Esophagus squamous epithelium (tissue), 5 donors: Measurements from ENCODE around the gene MCTP2. TPM values are rescaled to one million over a fixed set of nuclear protein-coding genes. Genes with fewer than 3 reads are reported as not detected.

Experiments used
- DNase-seq: peaks from one replicate; lab custom pipeline; 2025; lab: John Stamatoyannopoulos, UW
- H3K27ac ChIP-seq, 4 donors: fragments of 200-600 bp; sonication (generic); one replicate each; pipeline ENCODE4 v1.5.1; 2016 to 2019; ENCODE audit warnings: mild to moderate bottlenecking in 1 of 4
- H3K27me3 ChIP-seq, 4 donors: fragments of 200-600 bp; sonication (generic); 1 replicate in 3 of 4; 2 replicates in 1 of 4; pipeline versions ENCODE4 v1.5.1 to v1.6.0; 2017 to 2021; ENCODE audit warnings: antibody characterized with exemption in 1 of 4
- H3K36me3 ChIP-seq, 3 donors: fragments of 200-600 bp; sonication (generic); one replicate each; pipeline ENCODE4 v1.5.1; 2016 to 2019
- H3K4me1 ChIP-seq, 3 donors: fragments of 200-600 bp; sonication (generic); one replicate each; pipeline ENCODE4 v1.5.1; 2017 to 2019
- H3K4me3 ChIP-seq, 4 donors: fragments of 200-600 bp; sonication (generic); 1 replicate in 3 of 4; 2 replicates in 1 of 4; pipeline ENCODE4 v1.5.1; 2016 to 2019; ENCODE audit warnings: mild to moderate bottlenecking in 2 of 4, moderate library complexity in 1 of 4
- H3K9me3 ChIP-seq, 3 donors: fragments of 200-600 bp; sonication (generic); one replicate each; pipeline ENCODE4 v1.5.1; 2016 to 2019
- CTCF ChIP-seq, 6 experiments: fragments of 450-650 bp in 4 of 6; fragments of 200-600 bp in 2 of 6; sonication (generic) in 2 of 6; IDR thresholded peaks; one replicate each; pipeline ENCODE4 v1.5.1; 2016 to 2019; ENCODE audit warnings: antibody characterized with exemption in 6 of 6, mild to moderate bottlenecking in 4 of 6, moderate library complexity in 4 of 6
- POLR2A ChIP-seq, 4 donors: fragments of 450-650 bp; IDR thresholded peaks; one replicate each; pipeline ENCODE4 v1.6.1; 2017; ENCODE audit warnings: antibody characterized with exemption in 4 of 4, mild to moderate bottlenecking in 4 of 4, moderate library complexity in 3 of 4
- WGBS, 2 donors: methylation state at CpG; one replicate each; pipeline ENCODE4 v1.1.5; 2018; 5-methylcytosine and 5-hydroxymethylcytosine counted together
- intact Hi-C: fragments of 100-400 bp; cut with DNase I; formaldehyde crosslinking; loops from one replicate; pipeline ENCODE4 v1.15.0; 2022
- total RNA-seq, 4 donors: library from RNA; depleted of rRNA; stranded (reverse); fragments of >200 nt; gene quantifications; one replicate each; pipeline ENCODE4 v1.1.0, GENCODE V29; 2016
- donor health status: DM: yes; HTN: yes; CAD: no.

MCTP2 gene
- total RNA-seq, 4 donors from 2014 or later, result 11.2 to 29.9 (median 15.6) TPM

DNA sequence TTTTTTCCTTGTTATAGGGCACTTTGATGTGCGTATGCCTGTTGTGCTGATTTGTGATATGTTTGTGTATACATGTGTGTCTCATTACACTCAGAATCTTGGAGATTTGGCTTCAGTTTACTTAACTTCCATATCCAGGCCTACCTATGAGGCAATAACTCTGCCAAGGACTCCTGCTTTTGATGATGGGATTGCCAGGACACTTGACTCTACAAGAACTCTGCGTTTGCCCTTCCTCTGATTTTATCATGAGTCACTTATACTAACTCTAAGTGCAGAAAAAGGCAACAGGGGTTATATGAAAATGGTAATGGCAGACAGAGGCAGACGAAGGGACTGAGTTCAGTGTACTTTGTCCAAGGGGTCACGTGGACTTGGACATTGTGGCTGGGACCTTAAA, 33.6 kb downstream of the MCTP2 start:
- no peaks in the 10 kb centered on the region for H3K36me3 ChIP-seq
- DNase-seq, result no peak
- WGBS, 2 donors, result 47 to 48% methylated on average over 4 of the region's 4 CpGs
- no peak overlapping the region for H3K4me3 ChIP-seq
- intact Hi-C loops, result no loop called here
- no peaks in the 10 kb centered on the region for H3K9me3 ChIP-seq
- TF ChIP-seq CTCF (IDR thresholded peaks at IDR 0.05) (no peak), POLR2A (IDR thresholded peaks at IDR 0.05) (no peak)
- H3K27me3 ChIP-seq, result no peaks in the 10 kb centered on the region
- no peak overlapping the region for H3K27ac ChIP-seq
- H3K4me1 ChIP-seq, result peaks cover 0 to 42% (median 3%) of the 10 kb centered on the region in 3 donors

DNA sequence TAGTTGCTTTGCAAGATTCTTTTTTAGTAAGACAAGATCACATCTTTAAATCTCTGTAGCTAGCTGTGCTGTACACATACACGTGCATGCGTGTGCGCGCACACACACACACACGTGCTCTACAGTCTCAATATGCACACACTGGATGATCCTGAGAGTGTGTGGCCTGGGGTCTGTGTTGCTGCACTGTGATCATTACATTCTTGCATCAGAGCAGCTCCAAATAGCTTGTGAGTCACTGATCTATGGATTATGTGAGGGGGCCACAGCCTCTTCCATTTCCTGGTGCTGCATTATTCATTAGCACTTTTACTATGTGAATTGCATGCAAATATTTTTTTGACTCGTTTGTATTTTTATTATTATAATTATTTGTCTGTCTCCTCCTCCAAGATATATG, 34.6 kb downstream of the MCTP2 start:
- no peak for DNase-seq
- TF ChIP-seq POLR2A (IDR thresholded peaks at IDR 0.05) (no peak), CTCF (IDR thresholded peaks at IDR 0.05) (no peak)

GRCh38 chr15:94266789-94267188, 35.4 kb downstream of the MCTP2 start:
- H3K36me3 ChIP-seq, result no peaks in the 10 kb centered on the region
- no peak overlapping the region for H3K27ac ChIP-seq
- no peak overlapping the region for H3K4me3 ChIP-seq
- DNase-seq, result no peak
- peaks cover 0 to 42% (median 3%) of the 10 kb centered on the region in 3 donors for H3K4me1 ChIP-seq
- intact Hi-C loops, result no loop called here
- 72 to 79% methylated on average over 3 of the region's 3 CpGs for WGBS, 2 donors
- H3K9me3 ChIP-seq, result no peaks in the 10 kb centered on the region
- no peaks in the 10 kb centered on the region for H3K27me3 ChIP-seq
- TF ChIP-seq POLR2A (IDR thresholded peaks at IDR 0.05), result no peak
- no peak for TF ChIP-seq CTCF (IDR thresholded peaks at IDR 0.05)

More for the DNA sequence above, 34.6 kb downstream of the MCTP2 start:
- H3K27me3 ChIP-seq, result no peaks in the 10 kb centered on the region
- no peaks in the 10 kb centered on the region for H3K36me3 ChIP-seq
- no peak overlapping the region for H3K4me3 ChIP-seq
- WGBS, 2 donors, result 65 to 66% methylated on average over 6 of the region's 6 CpGs
- H3K4me1 ChIP-seq, result peaks cover 0 to 42% (median 3%) of the 10 kb centered on the region in 3 donors
- no peak overlapping the region for H3K27ac ChIP-seq
- H3K9me3 ChIP-seq, result no peaks in the 10 kb centered on the region
- intact Hi-C loops, result no loop called here

DNA sequence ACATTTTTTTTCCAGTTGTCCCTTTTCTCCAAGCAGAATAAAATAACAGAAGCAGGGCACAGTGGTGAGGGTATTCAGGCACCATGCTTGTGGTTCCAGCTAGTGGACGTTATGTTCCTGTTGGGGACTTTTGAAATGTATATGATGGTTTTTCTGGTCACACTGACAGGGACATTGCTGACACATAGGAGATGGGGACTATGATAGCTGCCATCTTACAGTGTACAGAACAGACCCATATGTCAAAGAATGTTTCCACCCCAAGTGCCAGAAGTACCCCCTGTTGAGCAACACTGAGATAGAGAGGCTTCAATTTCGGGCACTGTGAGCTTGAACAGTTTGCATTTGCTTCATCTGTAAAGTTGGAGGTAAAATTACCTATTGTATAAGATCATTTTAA, 38.6 kb downstream of the MCTP2 start:
- H3K36me3 ChIP-seq, result no peaks in the 10 kb centered on the region
- no peaks in the 10 kb centered on the region for H3K27me3 ChIP-seq
- intact Hi-C loops, result no loop called here
- no peak overlapping the region for H3K4me3 ChIP-seq
- no peak for DNase-seq
- H3K9me3 ChIP-seq, result no peaks in the 10 kb centered on the region
- no peak overlapping the region for H3K27ac ChIP-seq
- WGBS, 2 donors, result 70 to 88% methylated on average over 2 of the region's 2 CpGs
- peaks cover 0 to 27% (median 0%) of the 10 kb centered on the region in 3 donors for H3K4me1 ChIP-seq
- no peak for TF ChIP-seq CTCF (IDR thresholded peaks at IDR 0.05)
- TF ChIP-seq POLR2A (IDR thresholded peaks at IDR 0.05), result no peak

GRCh38 chr15:94270570-94270969, 39.2 kb downstream of the MCTP2 start:
- Histone ChIP-seq H3K4me3 (no peak overlapping the region), H3K4me1 (peaks cover 0 to 20% (median 0%) of the 10 kb centered on the region in 3 donors), H3K9me3 (no peaks in the 10 kb centered on the region), H3K36me3 (no peaks in the 10 kb centered on the region), H3K27ac (no peak overlapping the region), H3K27me3 (no peaks in the 10 kb centered on the region)
- 92 to 97% methylated on average over 2 of the region's 2 CpGs for WGBS, 2 donors
- DNase-seq, result no peak
- intact Hi-C loops, result no loop called here
- TF ChIP-seq CTCF (IDR thresholded peaks at IDR 0.05) (no peak), POLR2A (IDR thresholded peaks at IDR 0.05) (no peak)
